HG02852 (cell line): ENCODE results near the gene EIF4E1B.

Experiments
- ATAC-seq: cut with Tn5 transposase; IDR thresholded peaks from one replicate; pipeline ENCODE4 v1.9.1; 2021; ENCODE audit warnings: mild to moderate bottlenecking, moderate library complexity; ENCODE audit not compliant: unreplicated experiment

Gene EIF4E1B

GRCh38 chr5:176625966-176626875, 4.3 kb upstream of the EIF4E1B start:
- ATAC-seq, result no peak

- ATAC-seq, result no peak
These were observed 3.6 kb upstream of the EIF4E1B start for GRCh38 chr5:176626876-176627236.

GRCh38 chr5:176627582-176627981, 2.9 kb upstream of the EIF4E1B start:
- ATAC-seq, result no peak

GRCh38 chr5:176628406-176629228, 1.9 kb upstream of the EIF4E1B start:
- no peak for ATAC-seq

- no peak for ATAC-seq
These were observed 1.1 kb upstream of the EIF4E1B start for GRCh38 chr5:176629317-176629852.

GRCh38 chr5:176630681-176631222, 277 bp downstream of the EIF4E1B start:
- ATAC-seq, result no peak

- ATAC-seq, result no peak
These were observed 1.1 kb downstream of the EIF4E1B start for GRCh38 chr5:176631383-176632200.

GRCh38 chr5:176632745-176633144, 2.3 kb downstream of the EIF4E1B start:
- ATAC-seq, result no peak

- ATAC-seq, result no peak
These were observed 3.1 kb downstream of the EIF4E1B start for GRCh38 chr5:176633598-176633997.

- ATAC-seq, result no peak
These were observed 6.0 kb downstream of the EIF4E1B start for GRCh38 chr5:176636426-176636825.

GRCh38 chr5:176637556-176637955, 7.1 kb downstream of the EIF4E1B start:
- no peak for ATAC-seq

GRCh38 chr5:176638437-176638836, 8.0 kb downstream of the EIF4E1B start:
- ATAC-seq, result no peak

- ATAC-seq, result no peak
These were observed 8.7 kb downstream of the EIF4E1B start for GRCh38 chr5:176639208-176639607.

GRCh38 chr5:176639981-176640380, 9.5 kb downstream of the EIF4E1B start:
- ATAC-seq, result no peak

GRCh38 chr5:176640616-176641015, 10.1 kb downstream of the EIF4E1B start:
- no peak for ATAC-seq

- no peak for ATAC-seq
These were observed 12.4 kb downstream of the EIF4E1B start for GRCh38 chr5:176642675-176643490.

GRCh38 chr5:176643491-176644219, 13.2 kb downstream of the EIF4E1B start:
- ATAC-seq, result no peak

- no peak for ATAC-seq
These were observed 13.8 kb downstream of the EIF4E1B start for GRCh38 chr5:176644294-176644693.
